ENCODE data around the gene TKT.

The TKT gene

GRCh38 chr3:53224026-53224425 lies 31.8 kb downstream of the TKT start:
- DNase-seq (ENCODE audit: low spot score), result no peak

DNA sequence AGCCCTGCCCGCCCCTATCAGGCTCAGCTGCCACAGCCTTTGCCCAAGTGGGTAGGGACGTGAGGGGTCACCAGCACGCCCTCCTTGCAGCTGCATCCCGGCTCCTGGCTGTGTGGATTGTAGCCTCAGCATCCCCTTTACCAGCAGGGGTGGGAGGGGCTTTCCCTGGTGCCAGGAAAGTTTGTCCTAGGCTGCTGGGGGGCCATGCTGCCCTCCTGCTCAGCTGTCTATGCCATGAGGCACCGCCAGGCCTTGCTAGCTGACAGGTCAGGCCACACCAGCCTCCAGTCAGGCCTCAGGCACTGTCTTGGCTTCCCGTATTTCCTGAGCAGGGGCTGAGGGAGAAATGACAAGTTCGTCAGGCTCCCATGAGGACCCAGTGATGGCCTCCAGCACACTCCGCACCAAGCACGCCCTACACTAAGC lies 32.3 kb downstream of the TKT start:
- no peak for DNase-seq (ENCODE audit: low spot score)

DNA sequence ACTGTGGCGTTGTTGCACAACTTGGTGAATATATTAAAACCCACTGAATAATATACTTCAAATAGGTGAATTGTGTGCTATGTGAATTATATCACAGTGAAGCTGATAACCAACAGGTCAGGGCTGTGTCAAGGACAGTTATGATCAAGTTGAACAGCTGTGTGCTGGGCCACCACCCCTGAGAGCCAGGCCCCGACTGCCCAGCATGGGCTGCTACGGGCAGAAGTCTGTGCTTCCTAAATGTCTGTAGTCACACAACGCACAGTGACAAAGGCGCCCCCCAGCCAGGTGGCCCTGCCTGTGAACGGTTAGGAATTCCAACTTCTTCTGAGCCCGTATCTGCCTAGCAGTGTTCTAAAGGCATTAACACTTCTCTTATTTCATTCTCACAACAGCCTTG lies 32.8 kb downstream of the TKT start:
- no peak for DNase-seq (ENCODE audit: low spot score)

GRCh38 chr3:53222183-53222901 lies 33.5 kb downstream of the TKT start:
- DNase-seq (ENCODE audit: low spot score), result no peak

DNA sequence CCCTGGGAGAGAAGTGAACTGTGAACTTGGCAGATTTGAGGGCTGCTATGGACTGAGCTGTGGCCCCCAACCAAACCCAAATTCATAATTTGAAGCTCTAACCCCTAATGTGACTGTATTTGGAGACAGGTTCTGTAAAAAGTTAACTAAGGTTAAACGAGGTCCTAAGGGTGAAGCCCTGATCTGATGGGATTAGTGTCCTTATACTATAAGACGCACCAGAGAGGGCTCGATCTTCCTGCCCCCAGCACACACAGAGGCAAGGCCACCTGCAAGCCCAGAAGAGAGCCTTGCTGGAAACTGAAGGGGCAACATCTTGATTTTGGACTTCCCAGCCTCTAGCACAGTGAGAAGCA lies 34.0 kb downstream of the TKT start:
- no peak for DNase-seq (ENCODE audit: low spot score)

GRCh38 chr3:53221345-53221744 lies 34.5 kb downstream of the TKT start:
- no peak for DNase-seq (ENCODE audit: low spot score)

DNA sequence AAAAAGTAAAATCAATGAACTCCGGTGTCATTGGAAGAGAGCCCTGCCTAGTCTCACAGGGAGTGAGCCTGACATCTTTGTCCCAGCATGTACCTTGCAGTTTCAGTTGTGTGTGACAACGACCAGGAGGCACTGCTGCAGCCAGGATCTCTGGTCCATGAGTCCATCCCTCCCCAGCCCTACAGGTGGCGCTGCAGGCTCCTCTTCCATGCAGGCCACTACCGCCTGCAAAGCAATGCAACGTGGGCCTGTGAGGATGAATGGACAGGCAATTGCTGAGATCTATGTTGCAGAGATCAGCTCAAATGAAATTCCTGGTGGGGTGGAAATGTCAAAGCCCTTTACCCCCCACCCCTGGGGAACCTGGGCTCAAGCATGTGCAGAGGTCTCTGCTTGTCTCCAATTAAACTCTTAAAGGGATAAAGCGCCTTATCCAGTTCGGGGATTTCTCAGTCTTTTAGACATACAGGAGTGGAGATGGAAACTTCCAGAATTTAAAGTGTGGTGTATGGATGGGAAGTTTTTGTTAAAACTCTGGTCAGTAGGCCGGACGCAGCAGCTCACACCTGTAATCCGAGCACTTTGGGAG lies 35.8 kb downstream of the TKT start:
- DNase-seq (ENCODE audit: low spot score), result peak; percentile 69

DNA sequence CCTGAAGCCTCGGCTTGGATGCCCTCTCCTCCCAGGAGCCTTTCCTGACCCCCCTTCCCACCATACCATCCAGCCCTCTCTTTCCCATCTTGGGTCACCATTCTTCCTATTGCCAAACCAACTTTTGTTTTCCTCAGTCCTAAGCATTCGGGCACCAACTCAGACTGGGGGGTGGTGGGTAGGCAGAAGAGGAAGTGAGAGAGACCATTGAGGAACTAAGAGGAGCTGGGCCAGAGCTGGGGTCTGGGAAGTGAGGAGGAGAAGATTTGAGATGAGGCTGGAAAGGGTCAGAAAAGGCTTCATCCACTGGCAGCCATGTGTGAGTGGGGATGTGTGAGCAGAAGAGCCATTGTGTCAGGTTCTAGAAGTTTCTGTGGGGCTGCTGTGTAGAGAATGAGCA lies 37.7 kb downstream of the TKT start:
- no peak for DNase-seq (ENCODE audit: low spot score)

GRCh38 chr3:53217175-53217574 lies 38.6 kb downstream of the TKT start:
- no peak for DNase-seq (ENCODE audit: low spot score)

DNA sequence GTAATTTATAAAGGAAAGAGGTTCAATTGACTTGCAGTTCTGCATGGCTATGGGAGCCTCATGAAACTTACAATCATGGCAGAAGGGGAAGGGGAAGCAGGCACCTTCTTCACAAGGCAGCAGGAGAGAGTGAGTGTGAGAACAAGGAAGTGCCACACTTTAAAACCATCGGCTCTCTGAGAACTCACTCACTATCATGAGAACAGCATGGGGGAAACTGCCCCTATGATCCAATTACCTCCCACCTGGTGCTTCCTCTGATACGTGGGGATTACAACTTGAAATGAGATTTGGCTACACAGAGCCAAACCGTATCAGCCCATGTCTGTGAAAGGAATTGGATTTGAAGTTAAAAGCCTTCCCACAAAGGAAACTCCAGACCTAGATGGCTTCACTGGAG lies 39.1 kb downstream of the TKT start:
- no peak for DNase-seq (ENCODE audit: low spot score)

DNA sequence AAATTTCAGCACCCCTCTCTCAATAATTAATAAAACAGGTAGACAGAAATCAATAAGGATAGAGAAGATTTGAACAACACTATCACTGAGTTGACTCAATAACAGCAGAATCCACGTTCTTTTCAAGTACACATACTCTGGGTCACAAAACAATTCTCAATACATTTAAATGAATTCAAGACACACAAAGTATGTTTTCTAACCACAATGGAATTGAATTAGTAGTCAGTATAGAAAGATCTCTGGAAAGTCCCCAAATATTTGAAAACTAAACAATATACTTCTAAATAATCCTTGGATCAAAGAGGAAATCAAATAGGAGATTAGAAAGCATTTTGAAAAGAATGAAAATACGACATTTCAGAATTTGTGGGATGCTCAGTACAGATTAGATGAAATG lies 40.0 kb downstream of the TKT start:
- no peak for DNase-seq (ENCODE audit: low spot score)

GRCh38 chr3:53213276-53213675 lies 42.5 kb downstream of the TKT start:
- DNase-seq (ENCODE audit: low spot score), result no peak

DNA sequence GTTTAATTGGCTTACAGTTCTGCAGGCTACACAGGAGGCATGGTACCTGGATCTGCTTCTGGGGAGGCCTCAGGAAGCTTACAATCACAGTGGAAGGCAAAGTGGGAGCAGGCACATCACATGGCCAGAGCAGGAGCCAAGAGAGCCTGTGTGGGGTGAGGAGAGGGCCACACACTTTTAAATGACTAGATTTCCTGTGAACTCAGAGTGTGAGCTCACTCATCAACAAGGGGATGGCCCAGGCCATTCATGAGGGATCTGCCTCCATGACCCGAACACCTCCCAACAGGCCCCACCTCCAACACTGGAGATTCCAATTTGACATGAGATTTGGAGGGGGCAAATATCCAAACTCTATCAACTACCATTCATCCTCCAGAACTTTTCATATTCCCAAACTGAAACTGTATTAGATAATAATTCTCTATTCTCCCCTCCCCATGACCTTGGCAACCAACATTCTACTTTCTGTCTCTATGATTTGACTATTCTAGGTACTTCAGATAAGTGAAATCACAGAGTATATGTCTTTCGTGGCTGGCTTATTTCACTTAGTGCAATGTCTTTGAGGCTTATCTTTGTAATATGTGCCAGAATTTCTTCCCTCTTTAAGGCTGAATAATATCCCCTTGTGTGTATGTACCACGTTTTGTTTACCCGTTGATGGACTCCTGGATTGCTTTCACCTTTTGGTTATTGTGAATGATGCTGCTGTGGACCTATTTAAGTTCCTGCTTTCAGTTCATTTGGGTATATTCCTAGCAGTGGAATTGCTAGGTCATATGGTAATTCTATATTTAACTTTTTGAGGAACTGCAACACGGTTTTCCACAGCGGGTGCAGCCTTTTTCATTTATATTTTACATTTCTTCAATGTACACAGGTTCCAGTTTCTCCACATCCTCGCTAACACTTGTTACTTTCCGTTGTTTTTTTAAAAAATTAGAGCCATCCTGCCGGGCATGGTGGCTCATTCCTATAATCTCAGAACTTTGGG lies 43.8 kb downstream of the TKT start:
- no peak for DNase-seq (ENCODE audit: low spot score)

GRCh38 chr3:53202331-53203015 lies 53.3 kb downstream of the TKT start:
- DNase-seq (ENCODE audit: low spot score), result no peak

- DNase-seq (ENCODE audit: low spot score), result no peak
Measured at GRCh38 chr3:53200501-53201498, 55.0 kb downstream of the TKT start.

- DNase-seq (ENCODE audit: low spot score), result no peak
Measured at GRCh38 chr3:53199834-53200233, 56.0 kb downstream of the TKT start.

DNA sequence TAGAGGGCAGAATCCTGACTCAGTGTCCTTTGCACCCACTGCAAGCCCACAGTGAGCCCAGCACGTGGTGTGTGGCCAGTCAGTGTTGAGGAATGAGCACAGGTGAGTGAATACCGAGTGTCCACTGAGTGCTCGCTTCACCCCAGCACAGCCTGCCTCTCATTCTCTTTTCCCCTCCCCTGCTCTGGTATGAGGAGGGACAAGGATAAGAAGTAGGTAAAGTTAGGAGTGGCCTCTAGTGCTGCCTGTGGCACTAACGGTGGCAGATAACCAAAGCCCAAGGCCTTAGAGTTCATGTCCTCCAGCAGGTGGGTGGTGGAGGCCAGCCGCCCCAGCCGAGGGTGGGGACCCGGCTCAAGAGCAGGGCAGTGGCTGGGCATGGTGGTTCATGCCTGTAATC lies 56.8 kb downstream of the TKT start:
- no peak for DNase-seq (ENCODE audit: low spot score)

DNA sequence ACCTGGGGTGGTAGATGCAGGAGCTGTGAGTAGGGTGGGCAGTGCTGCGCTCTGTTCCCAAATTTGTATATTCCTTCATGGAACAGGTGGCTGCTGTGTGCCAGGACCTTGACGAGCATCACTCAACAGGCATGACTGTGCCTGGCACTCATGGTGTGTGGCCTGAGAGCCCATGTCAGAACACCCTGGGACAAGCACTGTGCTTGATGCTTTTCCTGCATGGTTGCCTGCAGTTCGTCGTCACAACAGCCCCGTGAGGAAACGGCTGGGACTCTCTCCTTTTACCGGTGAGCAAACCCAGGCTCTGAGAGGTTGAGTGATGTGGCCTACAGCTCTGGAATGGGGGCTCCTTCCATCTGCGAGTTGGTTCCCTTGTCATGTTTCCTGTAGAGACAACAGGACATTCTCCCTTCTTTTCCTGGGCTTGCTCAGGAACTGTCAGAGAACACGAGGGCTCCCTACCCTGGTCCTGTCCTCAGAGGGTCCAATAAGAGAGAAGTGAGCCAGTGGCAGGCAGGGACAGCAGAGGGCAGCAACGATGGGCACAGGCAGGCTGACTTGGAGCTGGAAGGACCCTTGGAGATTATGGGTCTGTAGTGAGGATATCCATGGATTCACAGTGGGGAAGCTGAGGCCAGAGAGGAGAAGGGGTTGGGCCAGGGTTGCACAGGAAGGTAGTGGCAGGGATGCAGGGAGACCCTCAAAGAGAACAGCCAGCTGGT lies 57.4 kb downstream of the TKT start:
- no peak for DNase-seq (ENCODE audit: low spot score)

- DNase-seq (ENCODE audit: low spot score), result no peak
Measured at GRCh38 chr3:53196575-53197407, 59.0 kb downstream of the TKT start.

All from HuH-7 (cell line).